Activated T-helper 1 cell treated with anti-CD3 and anti-CD28 coated beads, Interleukin-12 subunit alpha, Interleukin-12 subunit beta, Interleukin-2, Interleukin-4 antibody, amounts not matched to agents 30 ng/mL and 10 ng/mL and 1 ng/mL, durations not matched to agents 14 hours and 24 hours and 36 hours (primary cell): ENCODE measurements around the gene BBOX1. TPM values are rescaled to one million over a fixed set of nuclear protein-coding genes. Genes with fewer than 3 reads are reported as not detected.

Experiments used
- DNase-seq: peaks from one replicate; pipeline ENCODE4 v3.0.0; 2021; ENCODE audit warnings: low spot score
- H3K27ac Mint-ChIP-seq: one replicate; pipeline ENCODE4 v1.8.0; 2021; ENCODE audit warnings: mild to moderate bottlenecking, mixed read lengths
- H3K27me3 Mint-ChIP-seq: one replicate; pipeline ENCODE4 v1.8.0; 2022; ENCODE audit warnings: mild to moderate bottlenecking, moderate library complexity, mixed read lengths; ENCODE audit not compliant: insufficient read depth
- H3K36me3 Mint-ChIP-seq: one replicate; pipeline ENCODE4 v1.8.0; 2021; ENCODE audit warnings: low read depth, mixed read lengths
- H3K4me1 Mint-ChIP-seq: one replicate; pipeline ENCODE4 v1.8.0; 2021; ENCODE audit warnings: low read depth, mixed read lengths
- H3K4me3 Mint-ChIP-seq: one replicate; pipeline ENCODE4 v1.8.0; 2021; ENCODE audit warnings: mild to moderate bottlenecking, moderate library complexity, mixed read lengths
- H3K9me3 Mint-ChIP-seq: one replicate; pipeline ENCODE4 v1.8.0; 2021; ENCODE audit warnings: mixed read lengths
- intact Hi-C: fragments of 100-400 bp; cut with micrococcal nuclease; formaldehyde crosslinking; loops from one replicate; pipeline ENCODE4 v1.15.1; 2024
- total RNA-seq: library from RNA; stranded (reverse); gene quantifications from 2 replicates; pipeline ENCODE4 v1.2.3, GENCODE V29; 2022

BBOX1 gene
- total RNA-seq, 1 donor from 2014 or later = not detected

- Mint-ChIP-seq H3K4me1 (no peaks in the 10 kb centered on the region), H3K27me3 (no peaks in the 10 kb centered on the region), H3K36me3 (no peaks in the 10 kb centered on the region), H3K4me3 (no peak overlapping the region), H3K27ac (no peak overlapping the region), H3K9me3 (no peaks in the 10 kb centered on the region)
- no peak for DNase-seq
- intact Hi-C loops = no loop called here
Measured at GRCh38 chr11:27097551-27097950, 56.9 kb downstream of the BBOX1 start.

DNA sequence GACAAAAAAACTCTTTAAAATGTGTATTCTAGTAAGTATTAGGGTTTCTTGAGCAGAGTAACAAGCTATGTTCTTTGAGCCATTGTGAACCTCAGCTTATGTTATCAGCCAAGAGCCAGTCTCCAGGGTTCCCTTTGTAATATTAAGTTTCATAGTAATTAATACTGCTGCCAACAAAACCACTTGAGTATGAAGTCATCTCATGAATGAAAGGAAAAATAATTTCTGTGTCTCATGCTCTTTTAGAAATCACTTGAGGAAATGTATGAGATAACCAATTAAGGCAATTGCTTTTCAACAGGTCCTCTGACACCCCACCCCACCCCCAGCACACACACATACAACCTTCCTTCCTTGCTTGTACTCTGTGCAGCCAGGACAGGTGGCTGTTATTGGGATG is 59.9 kb downstream of the BBOX1 start:
- H3K9me3 Mint-ChIP-seq = no peaks in the 10 kb centered on the region
- no peak for DNase-seq
- H3K4me3 Mint-ChIP-seq = no peak overlapping the region
- intact Hi-C loops = no loop called here
- no peaks in the 10 kb centered on the region for H3K4me1 Mint-ChIP-seq
- H3K27ac Mint-ChIP-seq = no peak overlapping the region
- H3K36me3 Mint-ChIP-seq = no peaks in the 10 kb centered on the region
- no peaks in the 10 kb centered on the region for H3K27me3 Mint-ChIP-seq

- H3K9me3 Mint-ChIP-seq = no peaks in the 10 kb centered on the region
Measured at GRCh38 chr11:27107548-27107947, 66.9 kb downstream of the BBOX1 start.

DNA sequence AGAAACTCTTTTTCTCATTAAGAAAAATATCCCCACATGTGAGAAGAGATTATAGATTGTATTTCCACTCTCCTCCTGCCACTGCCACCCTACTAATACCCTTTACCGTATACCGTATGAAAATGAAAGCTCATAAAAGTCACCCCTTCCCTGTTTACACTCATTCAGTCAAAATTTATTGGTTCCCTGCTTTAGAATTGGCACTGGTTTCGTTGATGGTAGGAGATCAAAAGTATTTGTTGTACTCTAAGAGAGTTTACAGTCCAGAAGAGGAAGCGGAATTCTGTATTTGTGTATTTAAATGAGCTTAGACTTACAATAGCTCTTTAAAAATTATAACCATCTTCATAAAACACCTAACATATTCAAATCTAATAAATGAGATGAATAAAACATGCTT is 68.2 kb downstream of the BBOX1 start:
- no peak overlapping the region for H3K4me3 Mint-ChIP-seq
- no peak overlapping the region for H3K27ac Mint-ChIP-seq
- H3K9me3 Mint-ChIP-seq = no peaks in the 10 kb centered on the region

More at GRCh38 chr11:27107548-27107947, 66.9 kb downstream of the BBOX1 start:
- DNase-seq = no peak
- intact Hi-C loops = no loop called here
- no peaks in the 10 kb centered on the region for H3K27me3 Mint-ChIP-seq
- no peaks in the 10 kb centered on the region for H3K4me1 Mint-ChIP-seq
- H3K27ac Mint-ChIP-seq = no peak overlapping the region
- H3K4me3 Mint-ChIP-seq = no peak overlapping the region
- no peaks in the 10 kb centered on the region for H3K36me3 Mint-ChIP-seq

GRCh38 chr11:27111896-27112295 is 71.3 kb downstream of the BBOX1 start:
- H3K4me1 Mint-ChIP-seq = no peaks in the 10 kb centered on the region
- H3K27me3 Mint-ChIP-seq = no peaks in the 10 kb centered on the region
- DNase-seq = no peak
- no peak overlapping the region for H3K4me3 Mint-ChIP-seq
- H3K27ac Mint-ChIP-seq = no peak overlapping the region
- intact Hi-C loops = no loop called here
- H3K36me3 Mint-ChIP-seq = no peaks in the 10 kb centered on the region
- no peaks in the 10 kb centered on the region for H3K9me3 Mint-ChIP-seq

More for the DNA sequence above, 68.2 kb downstream of the BBOX1 start:
- intact Hi-C loops = no loop called here
- Mint-ChIP-seq H3K27me3 (no peaks in the 10 kb centered on the region), H3K36me3 (no peaks in the 10 kb centered on the region), H3K4me1 (no peaks in the 10 kb centered on the region)
- DNase-seq = no peak

GRCh38 chr11:27112946-27113345 is 72.3 kb downstream of the BBOX1 start:
- Mint-ChIP-seq H3K4me1 (no peaks in the 10 kb centered on the region), H3K9me3 (no peaks in the 10 kb centered on the region)
- intact Hi-C loops = no loop called here

DNA sequence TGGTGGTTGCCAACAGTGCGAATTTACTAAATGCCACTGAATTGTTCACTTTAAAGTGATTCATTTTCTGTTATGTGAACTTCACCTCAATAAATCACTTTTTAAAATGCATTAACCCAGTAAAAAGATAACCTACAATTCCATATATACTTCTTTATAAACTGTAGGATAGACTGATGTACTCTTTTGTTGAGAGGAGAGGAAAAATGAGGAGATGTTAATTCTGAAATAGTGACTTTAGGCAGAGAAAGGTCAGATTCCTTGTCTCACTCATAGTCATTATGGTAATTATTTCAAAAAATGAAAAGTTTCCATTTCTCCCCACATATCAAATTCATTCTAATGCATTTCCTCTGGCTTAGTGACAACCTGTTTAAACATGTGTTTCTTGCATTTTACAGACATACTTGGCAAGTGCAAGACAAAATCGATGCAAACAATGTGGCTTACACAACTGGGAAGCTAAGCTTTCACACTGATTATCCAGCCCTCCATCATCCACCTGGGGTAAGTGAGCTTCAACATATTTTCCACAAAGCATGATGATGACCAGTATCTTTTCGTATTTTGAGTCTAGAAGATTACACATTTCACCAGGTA is 74.5 kb downstream of the BBOX1 start:
- Mint-ChIP-seq H3K9me3 (no peaks in the 10 kb centered on the region), H3K27me3 (no peaks in the 10 kb centered on the region), H3K36me3 (no peaks in the 10 kb centered on the region), H3K4me1 (no peaks in the 10 kb centered on the region), H3K4me3 (no peak overlapping the region), H3K27ac (no peak overlapping the region)
- intact Hi-C loops = no loop called here
- DNase-seq = no peak

More at GRCh38 chr11:27112946-27113345, 72.3 kb downstream of the BBOX1 start:
- H3K27me3 Mint-ChIP-seq = no peaks in the 10 kb centered on the region
- H3K27ac Mint-ChIP-seq = no peak overlapping the region
- no peaks in the 10 kb centered on the region for H3K36me3 Mint-ChIP-seq
- H3K4me3 Mint-ChIP-seq = no peak overlapping the region
- no peak for DNase-seq

DNA sequence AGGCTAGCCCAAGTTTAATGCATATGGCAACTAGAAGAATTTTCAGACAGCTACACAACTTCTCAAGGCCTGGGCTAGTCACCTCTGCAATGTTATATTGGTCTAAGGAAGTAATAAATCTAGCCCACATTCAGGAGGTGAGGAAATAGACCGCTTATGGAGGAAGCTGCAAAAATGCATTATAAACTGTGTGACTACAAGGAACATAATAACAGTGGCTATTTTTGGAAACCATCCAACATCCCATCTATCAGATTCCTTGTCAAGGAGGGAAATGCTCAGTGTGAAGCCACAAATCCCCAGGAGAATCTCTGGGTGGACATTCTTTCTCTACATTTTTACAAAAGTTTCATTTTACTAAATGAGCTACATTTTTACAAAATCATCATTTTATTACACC is 76.1 kb downstream of the BBOX1 start:
- H3K9me3 Mint-ChIP-seq = no peaks in the 10 kb centered on the region
- intact Hi-C loops = no loop called here
- no peak overlapping the region for H3K27ac Mint-ChIP-seq
- DNase-seq = no peak
- H3K4me3 Mint-ChIP-seq = no peak overlapping the region
- no peaks in the 10 kb centered on the region for H3K27me3 Mint-ChIP-seq
- no peaks in the 10 kb centered on the region for H3K36me3 Mint-ChIP-seq
- H3K4me1 Mint-ChIP-seq = no peaks in the 10 kb centered on the region

GRCh38 chr11:27118371-27118770 is 77.8 kb downstream of the BBOX1 start:
- H3K4me1 Mint-ChIP-seq = no peaks in the 10 kb centered on the region
- no peaks in the 10 kb centered on the region for H3K9me3 Mint-ChIP-seq
- no peak overlapping the region for H3K4me3 Mint-ChIP-seq
- no peaks in the 10 kb centered on the region for H3K36me3 Mint-ChIP-seq
- intact Hi-C loops = no loop called here
- H3K27ac Mint-ChIP-seq = no peak overlapping the region
- DNase-seq = no peak
- H3K27me3 Mint-ChIP-seq = no peaks in the 10 kb centered on the region

GRCh38 chr11:27118949-27119348 is 78.3 kb downstream of the BBOX1 start:
- intact Hi-C loops = no loop called here
- no peak for DNase-seq
- H3K27me3 Mint-ChIP-seq = no peaks in the 10 kb centered on the region
- H3K36me3 Mint-ChIP-seq = no peaks in the 10 kb centered on the region
- H3K4me1 Mint-ChIP-seq = no peaks in the 10 kb centered on the region
- no peaks in the 10 kb centered on the region for H3K9me3 Mint-ChIP-seq
- H3K4me3 Mint-ChIP-seq = no peak overlapping the region
- H3K27ac Mint-ChIP-seq = no peak overlapping the region

- DNase-seq = no peak
- Mint-ChIP-seq H3K9me3 (no peaks in the 10 kb centered on the region), H3K4me3 (no peak overlapping the region), H3K27me3 (no peaks in the 10 kb centered on the region), H3K4me1 (no peaks in the 10 kb centered on the region), H3K36me3 (no peaks in the 10 kb centered on the region), H3K27ac (no peak overlapping the region)
- intact Hi-C loops = no loop called here
Measured at GRCh38 chr11:27119396-27119795, 78.8 kb downstream of the BBOX1 start.

GRCh38 chr11:27120211-27120610 is 79.6 kb downstream of the BBOX1 start:
- H3K36me3 Mint-ChIP-seq = no peaks in the 10 kb centered on the region
- no peaks in the 10 kb centered on the region for H3K27me3 Mint-ChIP-seq
- no peak for DNase-seq
- H3K27ac Mint-ChIP-seq = no peak overlapping the region
- no peak overlapping the region for H3K4me3 Mint-ChIP-seq
- H3K9me3 Mint-ChIP-seq = no peaks in the 10 kb centered on the region
- intact Hi-C loops = no loop called here
- H3K4me1 Mint-ChIP-seq = no peaks in the 10 kb centered on the region

- Mint-ChIP-seq H3K36me3 (no peaks in the 10 kb centered on the region), H3K4me1 (no peaks in the 10 kb centered on the region), H3K27me3 (no peaks in the 10 kb centered on the region), H3K4me3 (no peak overlapping the region), H3K9me3 (no peaks in the 10 kb centered on the region), H3K27ac (no peak overlapping the region)
- no peak for DNase-seq
- intact Hi-C loops = no loop called here
Measured at GRCh38 chr11:27122001-27122400, 81.4 kb downstream of the BBOX1 start.
